DOHH2 (cell line): ENCODE measurements around the gene TGDS.
A peak's percentile ranks its signal among the peaks of the same experiment; 100 is the strongest.
"Not testable (repeated sequence)": the region's sequence is repeated elsewhere in the genome, so short reads cannot be mapped to it uniquely, and the experiment has no call there.

Source experiments
- H3F3A ChIP-seq: fragments of 200-600 bp; sonication (generic), shearing (Covaris generic); 2 replicates; pipeline ENCODE4 v1.6.0; 2016; ENCODE audit warnings: antibody characterized with exemption, mild to moderate bottlenecking; ENCODE audit not compliant: control insufficient read depth, insufficient read depth
- H3K27ac ChIP-seq: fragments of 200-600 bp; sonication (generic); 2 replicates; pipeline ENCODE4 v1.5.1; 2014; ENCODE audit warnings: low read depth, mild to moderate bottlenecking, low read length, moderate library complexity
- H3K27me3 ChIP-seq: fragments of 200-600 bp; sonication (generic); 2 replicates; pipeline ENCODE4 v1.6.1; 2014; ENCODE audit warnings: mild to moderate bottlenecking, low read length, mixed read lengths; ENCODE audit not compliant: control insufficient read depth
- H3K36me3 ChIP-seq: fragments of 200-600 bp; sonication (generic); 2 replicates; pipeline ENCODE4 v1.6.1; 2014; ENCODE audit warnings: mild to moderate bottlenecking, low read length, moderate library complexity, mixed read lengths; ENCODE audit not compliant: control insufficient read depth
- H3K4me1 ChIP-seq: fragments of 200-600 bp; sonication (generic); 2 replicates; pipeline ENCODE4 v1.6.1; 2014; ENCODE audit warnings: mild to moderate bottlenecking, low read length, mixed read lengths; ENCODE audit not compliant: control insufficient read depth
- H3K4me2 ChIP-seq: fragments of 200-600 bp; sonication (generic); 2 replicates; pipeline ENCODE4 v1.6.0; 2014; ENCODE audit warnings: mild to moderate bottlenecking, low read length, moderate library complexity
- H3K4me3 ChIP-seq: fragments of 200-600 bp; sonication (generic); 2 replicates; pipeline ENCODE4 v1.5.1; 2014; ENCODE audit warnings: mild to moderate bottlenecking, low read length, mixed read lengths
- H3K79me2 ChIP-seq: fragments of 200-600 bp; sonication (generic); 2 replicates; pipeline ENCODE4 v1.6.1; 2014; ENCODE audit warnings: mild to moderate bottlenecking, low read length, mixed read lengths; ENCODE audit not compliant: control insufficient read depth
- H3K9me2 ChIP-seq: fragments of 200-600 bp; sonication (generic); replicated peaks from 2 replicates; pipeline ENCODE4 v1.6.1; 2014; ENCODE audit warnings: mild to moderate bottlenecking, low read length, mixed read lengths; ENCODE audit not compliant: control insufficient read depth
- H3K9me3 ChIP-seq: fragments of 200-600 bp; sonication (generic); 2 replicates; pipeline ENCODE4 v1.6.1; 2014; ENCODE audit warnings: antibody characterized with exemption, low read length, mixed read lengths; ENCODE audit not compliant: control insufficient read depth, insufficient read depth
- H4K20me1 ChIP-seq: fragments of 200-600 bp; sonication (generic); 2 replicates; pipeline ENCODE4 v1.6.0; 2014; ENCODE audit warnings: low read depth, mild to moderate bottlenecking, antibody characterized with exemption, low read length, moderate library complexity; ENCODE audit not compliant: control insufficient read depth, insufficient read depth
- CTCF ChIP-seq: fragments of 200-600 bp; sonication (generic); IDR thresholded peaks from one replicate; pipeline ENCODE4 v1.5.1; 2014; ENCODE audit warnings: antibody characterized with exemption, mild to moderate bottlenecking, low read depth, low read length; ENCODE audit not compliant: poor library complexity, severe bottlenecking
- EZH2phosphoT487 ChIP-seq: fragments of 200-600 bp; sonication (generic); IDR thresholded peaks from 2 replicates; pipeline ENCODE4 v1.6.1; 2017; ENCODE audit warnings: borderline replicate concordance, mild to moderate bottlenecking, antibody characterized with exemption, low read length, moderate library complexity, mixed read lengths

The TGDS gene

GRCh38 chr13:94595950-94596574 is at the start of gene TGDS:
Gene TGDS (minus strand): TSS chr13:94596152. CDS start chr13:94596136, 16 bp downstream.
- H3K4me2 ChIP-seq = peak within 1 kb of the TSS; percentile 97
- peaks cover 23% of the 10 kb centered on the region for H3K4me1 ChIP-seq
- H3K27me3 ChIP-seq = no peaks in the 10 kb centered on the region
- peaks cover 5% of the 10 kb centered on the region; the same call in 1 of the 2 replicates for H3K9me3 ChIP-seq
- peak within 1 kb of the TSS; percentile 94 for H3K4me3 ChIP-seq
- peaks cover 45% of the 10 kb centered on the region for H3K36me3 ChIP-seq
- peak within 1 kb of the TSS; percentile 45 for H3K27ac ChIP-seq
- peaks cover 43% of the 10 kb centered on the region for H3K79me2 ChIP-seq
- H3K9me2 ChIP-seq = no peaks in the 10 kb centered on the region
- no peaks in the 10 kb centered on the region; the same call in 1 of the 2 replicates for H4K20me1 ChIP-seq
- peaks cover 12% of the 10 kb centered on the region for H3F3A ChIP-seq
- TF ChIP-seq EZH2phosphoT487 (no peak), CTCF (no peak)

GRCh38 chr13:94641409-94641941 is 45.5 kb upstream of the TGDS start:
- TF ChIP-seq EZH2phosphoT487 = no peak
- no peak for TF ChIP-seq CTCF
- no peaks in the 10 kb centered on the region for H4K20me1 ChIP-seq
- no peaks in the 10 kb centered on the region for H3K9me3 ChIP-seq
- no peaks in the 10 kb centered on the region for H3K9me2 ChIP-seq
- peaks cover 4% of the 10 kb centered on the region for H3K27me3 ChIP-seq
- no peaks in the 10 kb centered on the region for H3K4me1 ChIP-seq
- H3K27ac ChIP-seq = no peak overlapping the region
- H3F3A ChIP-seq = 0 out of 2 replicates have a peak, but pooled peaks cover 2% of the 10 kb centered on the region
- no peak overlapping the region for H3K4me3 ChIP-seq
- H3K4me2 ChIP-seq = no peak overlapping the region
- no peaks in the 10 kb centered on the region for H3K36me3 ChIP-seq
- no peaks in the 10 kb centered on the region for H3K79me2 ChIP-seq

GRCh38 chr13:94640721-94641120 is 44.8 kb upstream of the TGDS start:
- Histone ChIP-seq H3K27ac (no peak overlapping the region), H3K4me1 (no peaks in the 10 kb centered on the region), H3K4me2 (no peak overlapping the region), H3K27me3 (peaks cover 4% of the 10 kb centered on the region), H3K4me3 (no peak overlapping the region), H4K20me1 (no peaks in the 10 kb centered on the region), H3K79me2 (no peaks in the 10 kb centered on the region), H3K36me3 (no peaks in the 10 kb centered on the region), H3F3A (0 out of 2 replicates have a peak, but pooled peaks cover 2% of the 10 kb centered on the region), H3K9me2 (no peaks in the 10 kb centered on the region), H3K9me3 (no peaks in the 10 kb centered on the region)
- no peak for TF ChIP-seq CTCF
- TF ChIP-seq EZH2phosphoT487 = no peak

- not testable (repeated sequence) for H4K20me1 ChIP-seq, H3F3A ChIP-seq, H3K4me3 ChIP-seq, H3K4me2 ChIP-seq, H3K9me2 ChIP-seq, H3K27ac ChIP-seq, H3K9me3 ChIP-seq, H3K36me3 ChIP-seq, H3K79me2 ChIP-seq, H3K4me1 ChIP-seq, H3K27me3 ChIP-seq
These were observed 41.7 kb upstream of the TGDS start for GRCh38 chr13:94637677-94638076.
